NCI-H1417 treated with DMSO at 0.1 percent for 48 hours (cell line): ENCODE results near the gene FSTL5.

Experiments used
- DNase-seq: peaks from one replicate; lab custom pipeline; 2025; lab: John Stamatoyannopoulos, UW

Gene FSTL5

GRCh38 chr4:161454860-161455259 is 708.9 kb downstream of the FSTL5 start:
- DNase-seq = no peak

GRCh38 chr4:161448550-161449180 is 715.1 kb downstream of the FSTL5 start:
- no peak for DNase-seq

- DNase-seq = no peak
Measured at GRCh38 chr4:161444626-161445025, 719.2 kb downstream of the FSTL5 start.

- DNase-seq = no peak
Measured at GRCh38 chr4:161442921-161443320, 720.9 kb downstream of the FSTL5 start.

GRCh38 chr4:161438096-161438495 is 725.7 kb downstream of the FSTL5 start:
- DNase-seq = no peak

- no peak for DNase-seq
Measured at GRCh38 chr4:161428180-161428965, 735.4 kb downstream of the FSTL5 start.

GRCh38 chr4:161419822-161420221 is 744.0 kb downstream of the FSTL5 start:
- DNase-seq = no peak

- no peak for DNase-seq
Measured at GRCh38 chr4:161411901-161412300, 751.9 kb downstream of the FSTL5 start.

GRCh38 chr4:161404346-161405110 is 759.3 kb downstream of the FSTL5 start:
- no peak for DNase-seq

- no peak for DNase-seq
Measured at GRCh38 chr4:161403781-161404180, 760.0 kb downstream of the FSTL5 start.

GRCh38 chr4:161393602-161394001 is 770.2 kb downstream of the FSTL5 start:
- DNase-seq = no peak

- no peak for DNase-seq
Measured at GRCh38 chr4:161382655-161383054, 781.1 kb downstream of the FSTL5 start.

GRCh38 chr4:161376275-161376674 is 787.5 kb downstream of the FSTL5 start:
- no peak for DNase-seq

- DNase-seq = no peak
Measured at GRCh38 chr4:161364681-161365080, 799.1 kb downstream of the FSTL5 start.

- no peak for DNase-seq
Measured at GRCh38 chr4:161360982-161361381, 802.8 kb downstream of the FSTL5 start.

GRCh38 chr4:161359491-161359890 is 804.3 kb downstream of the FSTL5 start:
- DNase-seq = no peak

GRCh38 chr4:161356351-161356750 is 807.4 kb downstream of the FSTL5 start:
- peak; percentile 70 for DNase-seq

GRCh38 chr4:161350946-161351345 is 812.9 kb downstream of the FSTL5 start:
- no peak for DNase-seq

GRCh38 chr4:161345741-161346140 is 818.1 kb downstream of the FSTL5 start:
- no peak for DNase-seq

- no peak for DNase-seq
Measured at GRCh38 chr4:161343569-161343950, 820.2 kb downstream of the FSTL5 start.

GRCh38 chr4:161342881-161343568 is 820.8 kb downstream of the FSTL5 start:
- DNase-seq = no peak

GRCh38 chr4:161336621-161337020 is 827.2 kb downstream of the FSTL5 start:
- no peak for DNase-seq
